Effector CD4-positive, alpha-beta T cell (primary cell): ENCODE results near the gene TGM2.

Experiments used
- DNase-seq: peaks from one replicate; pipeline ENCODE4 v3.0.0-alpha.2; 2020

Gene TGM2

GRCh38 chr20:38199501-38200390 is 34.7 kb upstream of the TGM2 start:
- no peak for DNase-seq

- DNase-seq, result no peak
Measured at GRCh38 chr20:38198238-38198861, 33.3 kb upstream of the TGM2 start.

GRCh38 chr20:38197619-38198018 is 32.5 kb upstream of the TGM2 start:
- DNase-seq, result no peak

- no peak for DNase-seq
Measured at GRCh38 chr20:38197217-38197616, 32.1 kb upstream of the TGM2 start.

- no peak for DNase-seq
Measured at GRCh38 chr20:38196592-38196991, 31.5 kb upstream of the TGM2 start.

- DNase-seq, result no peak
Measured at GRCh38 chr20:38196076-38196475, 31.0 kb upstream of the TGM2 start.

- no peak for DNase-seq
Measured at GRCh38 chr20:38195521-38195920, 30.5 kb upstream of the TGM2 start.

GRCh38 chr20:38194971-38195504 is 30.0 kb upstream of the TGM2 start:
- no peak for DNase-seq

GRCh38 chr20:38193586-38194105 is 28.6 kb upstream of the TGM2 start:
- DNase-seq, result no peak

- no peak for DNase-seq
Measured at GRCh38 chr20:38192323-38192885, 27.3 kb upstream of the TGM2 start.

GRCh38 chr20:38191654-38192053 is 26.6 kb upstream of the TGM2 start:
- no peak for DNase-seq

- no peak for DNase-seq
Measured at GRCh38 chr20:38190936-38191371, 25.9 kb upstream of the TGM2 start.

GRCh38 chr20:38190166-38190565 is 25.1 kb upstream of the TGM2 start:
- no peak for DNase-seq

- DNase-seq, result no peak
Measured at GRCh38 chr20:38187517-38187916, 22.4 kb upstream of the TGM2 start.

GRCh38 chr20:38186788-38187221 is 21.7 kb upstream of the TGM2 start:
- DNase-seq, result no peak

- DNase-seq, result no peak
Measured at GRCh38 chr20:38184101-38184500, 19.0 kb upstream of the TGM2 start.

- no peak for DNase-seq
Measured at GRCh38 chr20:38181971-38182370, 16.9 kb upstream of the TGM2 start.

GRCh38 chr20:38181207-38181801 is 16.2 kb upstream of the TGM2 start:
- no peak for DNase-seq

GRCh38 chr20:38180781-38181180 is 15.7 kb upstream of the TGM2 start:
- no peak for DNase-seq

- DNase-seq, result no peak
Measured at GRCh38 chr20:38179846-38180245, 14.8 kb upstream of the TGM2 start.

GRCh38 chr20:38178581-38178980 is 13.5 kb upstream of the TGM2 start:
- DNase-seq, result no peak

GRCh38 chr20:38178065-38178491 is 13.0 kb upstream of the TGM2 start:
- DNase-seq, result no peak

- no peak for DNase-seq
Measured at GRCh38 chr20:38177201-38177600, 12.1 kb upstream of the TGM2 start.
